Measurements from ENCODE around the gene CHST11. TPM values are rescaled to one million over a fixed set of nuclear protein-coding genes. Genes with fewer than 3 reads are reported as not detected.

CHST11 gene
- total RNA-seq, 2 donors from 2014 or later, result 7.8 to 11.9 TPM

- H3K4me1 ChIP-seq, result peaks cover 0 to 22% of the 10 kb centered on the region in 2 donors
- H3K27me3 ChIP-seq, result no peaks in the 10 kb centered on the region
- H3K36me3 ChIP-seq, result no peaks in the 10 kb centered on the region
- H3K27ac ChIP-seq, result no peak overlapping the region
- DNase-seq (ENCODE audit: low spot score), result no peak
- H3K4me3 ChIP-seq, result no peak overlapping the region
- no peak for TF ChIP-seq CTCF (IDR thresholded peaks at IDR 0.05)
- H3K9me3 ChIP-seq, result no peaks in the 10 kb centered on the region
Measured at GRCh38 chr12:104651811-104652210, 195.1 kb downstream of the CHST11 start.

- H3K36me3 ChIP-seq, result no peaks in the 10 kb centered on the region
- TF ChIP-seq CTCF (IDR thresholded peaks at IDR 0.05), result no peak
- no peak overlapping the region for H3K27ac ChIP-seq
- H3K4me3 ChIP-seq, result no peak overlapping the region
- H3K27me3 ChIP-seq, result no peaks in the 10 kb centered on the region
- no peaks in the 10 kb centered on the region for H3K9me3 ChIP-seq
- DNase-seq (ENCODE audit: low spot score), result no peak
- peaks cover 0 to 26% of the 10 kb centered on the region in 2 donors for H3K4me1 ChIP-seq
Measured at GRCh38 chr12:104652358-104652757, 195.6 kb downstream of the CHST11 start.

- H3K4me1 ChIP-seq, result peaks cover 0 to 26% of the 10 kb centered on the region in 2 donors
- DNase-seq (ENCODE audit: low spot score), result no peak
- no peaks in the 10 kb centered on the region for H3K9me3 ChIP-seq
- no peaks in the 10 kb centered on the region for H3K36me3 ChIP-seq
- no peak overlapping the region for H3K4me3 ChIP-seq
- no peaks in the 10 kb centered on the region for H3K27me3 ChIP-seq
- TF ChIP-seq CTCF (IDR thresholded peaks at IDR 0.05), result no peak
- no peak overlapping the region for H3K27ac ChIP-seq
Measured at GRCh38 chr12:104652910-104653309, 196.2 kb downstream of the CHST11 start.

- Histone ChIP-seq H3K4me1 (peaks cover 0 to 26% of the 10 kb centered on the region in 2 donors), H3K4me3 (no peak overlapping the region), H3K36me3 (no peaks in the 10 kb centered on the region), H3K27ac (no peak overlapping the region), H3K9me3 (no peaks in the 10 kb centered on the region), H3K27me3 (no peaks in the 10 kb centered on the region)
- TF ChIP-seq CTCF (IDR thresholded peaks at IDR 0.05), result peak in 1 of 2 donors; percentile 35
- DNase-seq (ENCODE audit: low spot score), result no peak
Measured at GRCh38 chr12:104653730-104654664, 197.2 kb downstream of the CHST11 start.

- Histone ChIP-seq H3K27ac (no peak overlapping the region), H3K27me3 (no peaks in the 10 kb centered on the region), H3K9me3 (no peaks in the 10 kb centered on the region), H3K4me1 (peaks cover 0 to 22% of the 10 kb centered on the region in 2 donors), H3K4me3 (no peak overlapping the region), H3K36me3 (no peaks in the 10 kb centered on the region)
- no peak for TF ChIP-seq CTCF (IDR thresholded peaks at IDR 0.05)
- DNase-seq (ENCODE audit: low spot score), result no peak
Measured at GRCh38 chr12:104654665-104655609, 198.2 kb downstream of the CHST11 start.

All from right atrium auricular region (tissue), 2 donors.